Epithelial cell of esophagus (primary cell): Measurements from ENCODE around the gene DLGAP1.

ENCODE experiments used
- DNase-seq: peaks from one replicate; pipeline ENCODE4 v3.0.0; 2010; ENCODE audit warnings: low read depth
- H3K4me3 ChIP-seq: 2 replicates; pipeline ENCODE4 v1.5.1; 2011; ENCODE audit warnings: mild to moderate bottlenecking, low read length, control low read depth
- TF ChIP-seq, protein P1 (sequence below): IDR thresholded peaks from 2 replicates; pipeline ENCODE4 v1.5.1; 2011; ENCODE audit warnings: low read depth, mild to moderate bottlenecking, low read length, control low read depth, inconsistent platforms; ENCODE audit not compliant: insufficient read depth; ENCODE audit errors: missing control alignments

The DLGAP1 gene

DNA sequence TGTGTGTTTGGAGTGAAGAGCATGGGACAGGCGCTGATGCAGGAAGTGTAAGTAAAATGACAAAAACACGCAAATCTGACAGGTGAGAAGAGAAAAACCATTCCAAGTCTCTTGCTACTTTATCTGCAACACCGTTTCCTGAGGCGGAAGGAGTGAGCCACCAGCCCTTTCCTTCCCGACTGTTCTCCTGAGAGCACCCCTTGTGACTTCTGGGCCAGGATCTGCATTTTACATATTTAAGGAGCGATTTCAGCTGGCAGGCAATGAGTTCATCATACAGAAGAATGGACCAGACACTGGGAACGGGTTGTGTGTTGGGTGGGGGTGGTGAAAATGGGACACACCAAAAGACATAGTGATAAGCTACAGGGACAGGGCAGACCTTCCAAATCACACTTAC is 727.8 kb downstream of the DLGAP1 start:
- no peak for DNase-seq
- TF ChIP-seq, protein P1, sequence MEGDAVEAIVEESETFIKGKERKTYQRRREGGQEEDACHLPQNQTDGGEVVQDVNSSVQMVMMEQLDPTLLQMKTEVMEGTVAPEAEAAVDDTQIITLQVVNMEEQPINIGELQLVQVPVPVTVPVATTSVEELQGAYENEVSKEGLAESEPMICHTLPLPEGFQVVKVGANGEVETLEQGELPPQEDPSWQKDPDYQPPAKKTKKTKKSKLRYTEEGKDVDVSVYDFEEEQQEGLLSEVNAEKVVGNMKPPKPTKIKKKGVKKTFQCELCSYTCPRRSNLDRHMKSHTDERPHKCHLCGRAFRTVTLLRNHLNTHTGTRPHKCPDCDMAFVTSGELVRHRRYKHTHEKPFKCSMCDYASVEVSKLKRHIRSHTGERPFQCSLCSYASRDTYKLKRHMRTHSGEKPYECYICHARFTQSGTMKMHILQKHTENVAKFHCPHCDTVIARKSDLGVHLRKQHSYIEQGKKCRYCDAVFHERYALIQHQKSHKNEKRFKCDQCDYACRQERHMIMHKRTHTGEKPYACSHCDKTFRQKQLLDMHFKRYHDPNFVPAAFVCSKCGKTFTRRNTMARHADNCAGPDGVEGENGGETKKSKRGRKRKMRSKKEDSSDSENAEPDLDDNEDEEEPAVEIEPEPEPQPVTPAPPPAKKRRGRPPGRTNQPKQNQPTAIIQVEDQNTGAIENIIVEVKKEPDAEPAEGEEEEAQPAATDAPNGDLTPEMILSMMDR: no peak
- H3K4me3 ChIP-seq: no peak overlapping the region

DNA sequence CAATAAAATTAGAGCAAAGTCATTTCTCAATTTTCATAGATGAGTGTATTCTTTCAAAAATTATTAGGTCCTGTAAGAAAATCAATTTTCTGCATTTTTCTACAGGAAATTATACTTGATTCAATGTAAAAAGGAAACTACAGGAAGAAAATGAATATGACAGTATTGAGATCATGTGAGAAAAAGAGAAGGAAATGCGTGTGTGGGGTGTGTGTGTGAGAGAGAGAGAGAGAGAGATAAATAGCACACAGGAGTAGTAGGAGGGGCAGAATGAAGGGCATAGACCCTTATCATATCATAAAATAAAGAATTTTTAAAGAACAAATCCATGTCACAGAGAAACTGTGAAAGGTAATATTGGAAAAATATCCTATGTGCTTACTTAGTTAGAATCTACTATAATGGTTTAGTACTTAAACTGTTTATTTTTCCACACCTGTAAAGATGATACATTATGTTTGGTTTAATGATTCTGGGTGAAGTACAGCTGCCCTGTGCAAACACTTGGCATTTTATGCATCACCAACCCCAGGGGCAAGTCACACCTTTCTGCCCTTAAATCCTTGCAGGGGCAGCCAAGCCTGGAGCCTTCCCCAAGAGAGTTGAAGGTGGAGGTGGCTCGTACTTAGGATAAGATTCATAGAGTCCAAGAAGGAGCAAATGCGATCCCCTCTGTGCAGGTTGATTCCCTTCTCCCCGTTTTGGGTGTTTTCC is 728.7 kb downstream of the DLGAP1 start:
- H3K4me3 ChIP-seq: no peak overlapping the region
- TF ChIP-seq, protein P1: no peak
- DNase-seq: no peak

DNA sequence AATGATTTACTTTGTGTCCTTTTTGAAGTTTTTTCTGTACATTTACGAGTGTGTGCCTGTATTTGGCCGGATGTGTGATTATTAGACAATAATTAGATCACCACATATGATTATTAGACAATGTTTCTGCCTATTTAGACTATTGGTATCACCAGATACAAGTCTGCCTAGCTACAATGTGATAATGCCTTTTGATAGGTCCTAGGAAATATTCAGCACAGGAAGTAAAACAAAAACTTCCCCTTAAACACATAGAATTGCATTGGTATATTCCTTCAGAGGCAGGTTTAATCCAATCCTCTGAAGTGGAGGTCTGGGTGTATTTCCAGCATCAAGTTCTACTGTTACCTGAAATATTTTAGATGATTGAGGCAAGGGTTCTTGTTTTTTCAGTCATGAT is 730.0 kb downstream of the DLGAP1 start:
- H3K4me3 ChIP-seq: no peak overlapping the region
- TF ChIP-seq, protein P1: no peak
- DNase-seq: no peak

DNA sequence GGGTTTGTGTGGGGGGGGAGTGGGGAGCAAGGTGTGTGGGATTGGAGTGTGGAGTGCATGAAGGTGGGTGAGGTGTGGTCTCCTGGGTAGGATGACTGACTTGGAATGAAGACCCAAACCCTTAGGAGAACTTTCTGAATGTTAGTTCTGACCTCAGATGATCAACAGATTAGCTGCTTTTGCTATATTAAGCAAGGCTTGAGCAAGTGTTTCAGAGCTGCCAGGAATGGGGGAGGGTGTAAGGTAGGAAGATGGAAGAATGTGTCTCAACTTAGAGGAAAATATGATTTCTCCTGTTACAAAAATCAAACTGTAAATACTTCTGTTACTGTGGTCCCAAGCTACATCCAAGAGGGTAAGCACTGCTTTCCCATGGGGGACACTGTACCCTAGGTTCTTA is 731.6 kb downstream of the DLGAP1 start:
- DNase-seq: no peak
- H3K4me3 ChIP-seq: no peak overlapping the region
- TF ChIP-seq, protein P1: no peak

DNA sequence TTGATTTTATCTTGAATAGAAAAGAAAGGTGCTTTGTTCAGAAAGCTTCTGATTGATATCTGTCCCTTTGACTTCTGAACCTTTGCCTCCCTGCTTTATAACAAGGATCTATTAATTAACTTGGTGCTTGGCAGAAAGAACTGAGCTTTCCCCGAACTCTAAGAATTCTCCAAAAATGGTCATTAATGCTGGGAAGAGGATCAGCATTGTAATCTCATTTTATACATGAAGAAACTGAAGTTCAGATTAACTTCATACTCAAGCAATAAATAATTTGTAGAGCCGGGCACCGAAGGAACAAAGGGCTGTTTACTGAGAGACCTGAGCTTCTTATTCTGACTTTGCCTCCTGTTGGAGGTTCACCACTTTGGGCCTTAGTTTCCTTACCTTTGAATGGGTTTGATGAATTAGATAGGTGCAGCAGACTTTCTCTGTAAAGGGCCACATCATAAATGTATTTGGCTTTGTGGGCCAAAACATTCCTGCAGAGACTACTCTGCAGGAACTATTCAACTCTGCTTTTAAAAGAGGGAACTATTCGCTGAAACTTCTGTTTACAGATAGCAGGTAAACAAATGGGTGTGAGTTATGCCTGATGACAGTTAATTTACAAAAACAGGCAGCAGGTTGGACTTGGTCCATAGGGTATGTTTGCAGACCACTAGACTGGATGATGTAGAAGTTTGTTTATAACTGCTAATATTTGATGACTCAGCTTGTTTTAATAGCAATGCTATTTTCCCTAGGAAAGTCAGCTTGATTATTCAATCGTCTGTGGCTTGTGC is 732.3 kb downstream of the DLGAP1 start:
- no peak for DNase-seq
- TF ChIP-seq, protein P1: no peak
- no peak overlapping the region for H3K4me3 ChIP-seq

DNA sequence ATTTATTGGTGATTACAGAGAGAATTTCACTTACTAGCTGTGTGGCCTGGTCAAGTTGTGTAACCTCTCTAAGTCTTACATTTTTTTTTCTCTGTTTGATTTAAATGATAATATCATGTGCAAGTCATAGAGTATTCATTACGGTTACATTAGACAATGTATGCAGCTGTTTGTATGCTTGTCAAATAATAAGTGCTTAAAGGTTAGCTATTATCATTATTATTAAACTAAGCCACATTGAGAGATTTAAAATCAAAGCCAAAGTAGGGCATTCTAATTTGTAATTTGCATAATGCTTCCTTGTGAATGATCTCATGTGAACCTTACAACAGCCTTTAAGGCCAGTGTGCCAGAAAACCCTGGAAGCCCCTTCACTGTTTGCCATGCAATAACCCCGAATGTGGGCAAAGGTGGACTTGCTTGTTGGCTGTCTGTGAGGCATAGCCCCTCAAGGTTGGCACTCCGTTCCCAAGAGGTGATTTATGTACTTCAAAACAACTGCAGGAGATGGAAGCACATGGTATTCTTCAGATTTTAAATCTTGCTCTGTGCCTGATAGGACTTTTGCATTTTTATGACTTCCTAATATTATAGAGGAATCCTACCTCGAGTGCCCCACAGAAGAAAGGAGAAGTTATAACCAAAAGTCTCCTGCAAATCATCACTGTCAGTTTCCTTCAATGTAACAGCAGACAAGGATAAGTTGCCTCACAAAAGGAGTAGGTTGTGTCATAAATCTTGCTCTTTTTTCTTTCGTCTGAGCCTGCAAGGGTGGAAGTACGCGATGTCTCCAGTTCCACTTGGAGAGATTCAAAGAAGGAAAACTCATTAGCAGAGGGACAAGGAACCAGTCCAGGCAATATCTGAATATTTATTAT is 733.1 kb downstream of the DLGAP1 start:
- TF ChIP-seq, protein P1: no peak
- DNase-seq: no peak
- H3K4me3 ChIP-seq: no peak overlapping the region
